HG03025 (cell line): ENCODE results near the gene CACNB4.
"Not testable (repeated sequence)": the region's sequence is repeated elsewhere in the genome, so short reads cannot be mapped to it uniquely, and the experiment has no call there.

Source experiments
- ATAC-seq: cut with Tn5 transposase; IDR thresholded peaks from one replicate; pipeline ENCODE4 v1.9.1; 2021; ENCODE audit warnings: mild to moderate bottlenecking, moderate library complexity; ENCODE audit not compliant: unreplicated experiment, low FRiP score

CACNB4 gene

DNA sequence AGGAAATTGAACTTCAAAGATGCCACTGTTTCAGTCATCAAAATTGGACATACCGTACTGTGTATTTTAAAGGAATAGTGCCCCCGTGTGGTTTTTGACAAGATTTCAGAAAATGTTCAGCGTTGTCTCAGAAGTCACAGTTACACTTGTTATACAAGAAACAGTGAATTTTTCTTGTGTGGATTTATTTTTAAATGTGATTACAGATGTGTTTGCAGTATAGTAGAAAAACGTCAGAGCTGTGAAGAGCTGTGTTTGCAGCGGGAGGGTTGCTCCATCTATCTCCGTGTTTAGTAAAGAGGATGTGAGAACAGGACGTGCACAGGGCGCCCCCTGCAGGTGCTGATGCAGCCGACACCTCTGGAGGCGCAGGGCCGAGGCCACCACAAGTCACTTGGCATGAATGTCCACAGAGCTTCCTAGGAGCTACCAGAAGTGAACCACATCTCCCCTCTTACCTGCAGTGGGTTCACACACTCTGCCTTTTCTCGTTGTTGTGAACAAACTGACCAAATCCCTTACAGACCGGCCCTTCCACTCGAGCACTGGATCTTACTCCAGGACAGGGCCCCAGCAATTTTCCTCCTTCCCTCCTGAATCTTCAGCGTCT, 73.1 kb downstream of the CACNB4 start:
- peak; percentile 88 for ATAC-seq

DNA sequence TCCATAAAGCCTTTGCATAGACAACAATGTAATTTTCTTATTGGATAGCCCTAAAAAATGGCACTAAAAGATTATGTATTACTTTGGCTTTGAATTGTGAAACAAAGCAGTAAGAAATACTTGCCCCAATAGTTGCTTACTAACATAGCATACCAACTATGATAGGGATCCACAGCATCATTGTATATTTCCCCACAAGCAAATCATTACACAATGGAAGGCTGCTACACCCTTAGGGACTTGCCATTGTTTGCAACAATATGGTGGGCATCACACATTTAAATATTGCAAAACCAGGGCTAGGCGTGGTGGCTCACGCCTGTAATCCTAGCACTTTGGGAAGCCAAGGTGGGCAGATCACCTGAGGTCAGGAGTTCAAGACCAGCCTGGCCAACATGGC, 74.4 kb downstream of the CACNB4 start:
- ATAC-seq, result no peak

DNA sequence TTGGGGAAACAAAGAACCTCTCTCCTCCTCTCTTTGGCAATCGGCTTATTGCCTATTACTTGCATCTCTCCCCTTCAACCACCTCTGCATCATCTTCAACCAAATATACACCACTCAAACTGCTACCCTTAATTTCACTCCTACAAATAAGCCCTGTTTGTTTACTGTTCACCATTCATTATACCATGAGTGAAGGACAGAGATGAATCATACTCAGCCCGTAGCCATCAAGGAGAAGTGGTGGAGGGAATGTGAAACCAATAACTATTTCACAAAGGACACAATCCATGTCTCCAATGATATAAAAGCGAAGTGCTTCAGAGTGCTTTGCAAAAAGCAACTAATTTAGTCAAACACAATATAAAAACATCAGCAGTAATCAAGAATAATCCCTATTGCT, 76.8 kb downstream of the CACNB4 start:
- ATAC-seq, result no peak

DNA sequence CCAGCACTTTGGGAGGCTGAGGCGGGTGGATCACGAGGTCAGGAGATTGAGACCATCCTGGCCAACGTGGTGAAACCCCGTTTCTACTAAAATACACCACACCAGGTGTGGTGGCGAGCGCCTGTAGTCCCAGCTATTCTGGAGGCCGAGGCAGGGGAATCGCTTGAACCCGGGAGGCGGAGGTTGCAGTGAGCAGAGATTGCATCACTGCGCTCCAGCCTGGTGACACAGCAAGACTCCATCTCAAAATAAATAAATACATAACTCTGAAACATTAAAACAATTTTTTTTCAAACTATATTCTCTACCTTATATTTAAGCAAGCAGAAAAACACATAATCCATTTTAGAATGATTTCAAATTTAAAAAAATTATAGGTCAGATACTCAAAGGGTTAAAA, 77.8 kb downstream of the CACNB4 start:
- not testable (repeated sequence) for ATAC-seq

DNA sequence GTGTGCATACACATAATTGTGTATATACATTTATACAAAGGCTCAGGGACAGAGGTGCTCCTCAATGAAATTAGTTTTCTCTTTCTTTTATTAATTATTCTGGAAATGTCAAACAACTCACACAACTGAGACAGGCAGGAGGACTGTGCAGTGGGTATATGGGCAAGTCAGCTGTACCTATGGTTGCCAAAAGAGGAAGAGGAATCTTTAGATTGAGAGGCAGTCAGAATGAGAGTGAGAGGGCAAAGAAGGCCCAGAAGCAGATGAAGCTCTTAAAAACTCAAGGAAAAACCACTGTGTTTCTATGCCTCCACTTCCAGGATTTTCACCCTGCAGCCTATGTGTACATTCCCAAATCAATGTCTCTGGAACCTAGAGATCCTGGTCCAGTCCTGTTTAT, 79.1 kb downstream of the CACNB4 start:
- ATAC-seq, result no peak

DNA sequence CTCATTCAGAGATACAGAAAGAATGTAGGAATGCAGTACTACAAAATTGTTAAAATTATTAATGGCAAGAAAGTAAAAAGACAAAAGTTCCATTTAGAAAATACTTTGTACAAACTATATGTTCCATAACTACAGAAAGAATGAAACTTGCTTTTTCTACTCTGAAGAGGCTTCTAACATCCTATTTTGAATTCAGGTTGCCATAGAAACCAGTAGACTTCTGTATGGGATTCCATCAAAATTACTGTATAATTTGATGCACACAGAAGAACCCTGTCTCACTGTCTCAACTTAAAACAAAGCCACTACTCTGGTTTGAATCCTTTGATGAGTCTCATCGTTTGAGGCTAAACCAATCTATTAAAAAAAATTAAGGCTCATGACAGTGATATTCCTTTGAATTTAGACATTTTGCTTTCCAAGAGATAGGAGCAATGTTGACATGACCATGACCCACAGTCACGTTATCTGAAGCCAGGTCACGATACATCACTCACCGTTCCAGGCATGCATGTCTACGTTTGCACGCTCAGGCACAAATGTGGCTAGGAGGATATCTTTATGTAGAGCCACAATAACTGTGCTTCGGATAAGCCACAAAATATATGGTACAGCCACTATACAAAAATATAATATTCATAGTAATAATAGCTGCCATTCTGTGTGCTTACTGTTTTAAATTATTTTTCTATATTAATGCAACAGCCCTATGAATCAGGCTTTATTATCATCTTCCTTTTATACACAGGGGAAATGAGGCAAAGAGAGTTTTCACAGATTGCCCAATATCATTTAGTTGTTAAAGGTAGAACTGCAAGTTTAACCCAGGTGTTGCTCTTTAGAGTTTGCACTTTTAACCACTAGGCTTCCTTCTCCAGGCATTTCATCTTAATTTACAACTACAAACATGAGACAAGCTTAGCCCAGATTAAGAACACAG, 82.4 kb downstream of the CACNB4 start:
- no peak for ATAC-seq

DNA sequence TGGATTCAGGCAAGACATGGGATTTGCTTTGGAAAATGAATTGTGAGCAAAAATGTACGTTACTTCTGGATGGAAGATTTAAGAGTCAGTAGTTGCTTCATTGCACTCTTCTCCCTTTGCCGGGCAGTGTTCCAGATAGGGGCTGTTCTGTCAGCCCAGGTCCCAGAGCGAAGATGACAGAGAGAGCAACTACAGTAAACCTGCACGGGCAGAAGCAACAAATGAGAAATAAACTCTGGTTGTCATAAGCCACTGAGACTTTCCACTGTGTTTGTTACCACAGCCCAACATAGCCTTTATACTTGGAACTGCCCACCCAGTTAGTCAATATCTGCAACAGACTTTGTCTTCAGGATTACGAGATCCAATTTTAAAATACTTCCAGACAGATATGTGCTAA, 83.3 kb downstream of the CACNB4 start:
- no peak for ATAC-seq

DNA sequence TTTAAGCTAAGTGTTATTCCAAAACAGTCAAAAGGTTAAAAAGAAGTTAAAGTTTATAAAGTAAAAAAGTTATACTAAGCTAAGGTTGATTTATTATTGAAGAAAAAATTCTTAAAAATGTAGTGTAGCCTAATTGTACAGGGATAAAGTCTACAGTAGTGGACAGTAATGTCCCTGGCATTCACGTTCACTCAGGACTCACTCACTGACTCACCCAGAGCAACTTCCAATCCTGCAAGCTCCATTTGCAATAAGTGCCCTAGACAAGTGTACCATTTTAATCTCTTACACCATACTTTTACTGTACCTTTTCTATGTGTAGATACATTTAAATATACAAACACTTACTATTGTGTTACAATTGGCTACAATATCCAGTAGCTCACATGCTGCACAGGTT, 86.1 kb downstream of the CACNB4 start:
- no peak for ATAC-seq

DNA sequence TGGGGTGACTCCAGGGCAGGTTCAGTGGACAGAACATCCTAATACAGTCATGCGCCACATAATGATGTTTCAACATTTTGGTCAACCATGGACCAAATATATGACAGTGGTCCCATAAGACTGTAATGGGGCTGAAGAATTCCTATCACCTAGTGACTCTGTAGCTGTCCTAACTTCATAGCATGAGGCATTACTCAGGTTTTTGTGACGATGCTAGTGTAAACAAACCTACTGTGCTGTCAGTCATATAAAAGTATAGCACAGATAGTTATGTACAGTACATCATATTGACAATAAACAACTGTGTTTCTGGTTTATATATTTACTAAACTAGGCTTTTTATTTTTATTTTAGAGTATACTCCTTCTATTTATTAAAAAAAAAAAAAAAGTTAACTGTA, 87.1 kb downstream of the CACNB4 start:
- ATAC-seq, result no peak

DNA sequence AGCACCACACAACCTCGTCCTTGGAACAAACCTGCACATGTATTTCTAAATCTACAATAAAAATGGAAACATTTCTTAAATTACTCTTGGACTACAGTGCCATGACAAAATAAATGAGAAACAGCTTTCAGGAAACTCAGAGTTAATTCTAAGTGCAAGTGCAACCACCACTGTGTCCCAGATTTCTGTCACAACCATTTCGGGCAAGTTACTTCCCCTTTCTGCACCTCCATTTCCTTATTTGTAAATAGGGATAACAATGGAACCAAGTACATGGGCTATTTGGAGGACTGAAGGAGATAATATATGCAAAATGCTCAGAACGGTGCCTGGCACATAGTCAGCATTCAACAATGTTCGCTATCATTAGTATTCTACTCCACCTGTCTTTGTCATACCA, 93.2 kb downstream of the CACNB4 start:
- ATAC-seq, result no peak

DNA sequence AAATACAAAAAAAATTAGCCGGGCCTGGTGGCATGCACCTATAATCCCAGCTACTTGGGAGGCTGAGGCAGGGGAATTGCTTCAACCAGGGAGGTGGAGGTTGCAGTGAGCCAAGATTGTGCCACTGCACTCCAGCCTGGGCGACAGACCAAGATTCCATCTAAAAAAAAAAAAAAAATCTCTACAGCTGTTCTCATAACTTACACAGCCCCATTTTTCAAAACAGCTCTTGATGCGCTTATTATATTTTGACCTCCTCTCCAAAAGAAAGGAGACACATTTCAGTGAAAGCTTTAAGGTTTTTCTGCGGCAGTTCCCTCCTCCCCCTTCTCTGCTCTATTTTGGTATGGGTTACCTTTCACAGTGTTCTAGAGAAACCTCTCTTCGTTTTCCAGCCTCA, 95.6 kb downstream of the CACNB4 start:
- ATAC-seq, result not testable (repeated sequence)

DNA sequence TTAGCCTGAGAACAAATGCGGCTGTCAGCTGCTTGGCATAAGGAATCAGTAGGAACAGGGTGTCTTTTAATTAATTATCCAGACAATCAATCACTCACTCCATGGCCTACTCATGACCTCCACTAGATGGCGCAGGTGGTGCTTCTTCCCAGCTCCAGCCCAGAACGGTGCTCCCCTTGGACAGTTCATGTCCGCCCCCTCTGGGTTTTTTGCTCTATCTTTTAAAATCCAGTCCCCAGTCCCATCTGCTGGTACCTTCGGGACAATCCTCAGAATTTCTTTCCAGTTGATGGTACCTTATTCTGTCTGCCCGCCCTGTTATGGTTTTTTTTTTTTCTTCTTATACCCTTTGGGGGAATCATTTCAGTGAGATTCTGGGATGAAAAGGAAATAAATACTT, 99.8 kb downstream of the CACNB4 start:
- no peak for ATAC-seq

DNA sequence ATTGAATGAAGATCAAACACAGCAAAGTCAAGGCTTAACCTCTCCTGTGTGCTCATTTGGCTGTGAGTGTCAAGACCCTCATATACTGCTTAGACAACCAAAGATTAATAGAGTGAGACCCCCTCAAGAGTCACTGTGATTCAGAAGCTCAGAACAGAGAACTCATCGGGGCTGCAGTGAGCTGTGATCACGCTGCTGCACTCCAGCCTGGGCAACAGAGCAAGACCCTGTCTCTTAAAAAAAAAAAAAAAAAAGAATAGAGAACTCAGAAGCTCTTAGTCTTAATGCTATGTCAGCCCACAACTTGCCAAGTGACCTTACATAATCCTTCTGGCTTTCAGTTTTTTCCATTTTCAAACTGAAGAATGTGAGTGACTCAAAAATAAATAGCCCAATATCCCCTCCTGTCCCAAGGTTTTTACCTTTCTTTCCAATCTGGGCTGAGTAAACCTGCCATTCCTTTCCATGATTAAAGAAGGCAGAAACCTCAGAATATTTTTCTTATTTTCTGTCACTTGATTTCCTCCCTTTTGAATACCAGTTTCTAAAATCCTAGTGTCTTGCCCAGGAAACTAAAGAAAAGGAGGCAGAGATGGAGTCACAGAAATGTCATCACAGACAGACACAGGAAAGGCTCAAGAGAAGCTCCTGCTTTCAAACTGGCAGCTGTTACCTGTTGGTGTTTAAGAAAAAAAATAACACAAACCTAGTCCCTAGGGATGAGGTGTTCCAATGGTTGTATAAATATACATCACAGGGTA, 102.4 kb downstream of the CACNB4 start:
- no peak for ATAC-seq

DNA sequence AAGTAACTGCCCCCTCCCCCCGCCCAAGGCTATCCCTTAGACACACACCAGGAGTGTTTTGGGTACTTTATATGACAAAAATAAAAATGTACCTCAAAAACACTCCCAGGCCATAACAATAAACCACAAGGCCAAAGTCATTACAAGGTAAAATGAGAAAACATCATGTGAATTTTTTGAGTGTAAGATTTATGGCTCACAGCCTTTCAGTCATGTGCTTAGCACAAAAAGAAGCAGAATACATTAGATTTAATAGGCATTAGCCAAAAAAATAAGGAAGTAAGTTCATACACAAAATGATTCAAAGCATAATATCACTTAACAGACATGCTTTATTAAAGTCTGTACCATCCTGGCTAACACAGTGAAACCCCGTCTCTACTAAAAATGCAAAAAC, 103.7 kb downstream of the CACNB4 start:
- ATAC-seq, result no peak

DNA sequence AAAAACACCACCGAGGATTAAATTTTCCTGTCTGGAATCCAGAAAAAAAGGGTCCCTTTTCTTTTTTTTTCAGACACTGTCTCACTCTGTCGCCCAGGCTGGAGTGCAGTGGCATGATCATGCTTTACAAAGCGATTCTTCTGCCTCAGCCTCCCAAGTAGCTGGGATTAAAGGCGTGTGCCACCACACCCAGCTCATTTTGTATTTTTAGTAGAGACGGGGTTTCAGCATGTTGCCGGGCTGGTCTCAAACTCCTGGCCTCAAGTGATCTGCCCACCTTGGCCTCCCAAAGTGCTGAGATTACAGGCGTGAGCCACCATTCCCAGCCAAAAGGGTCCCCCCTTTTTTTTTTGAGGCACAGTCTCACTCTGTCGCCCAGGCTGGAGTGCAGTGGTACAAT, 104.7 kb downstream of the CACNB4 start:
- ATAC-seq, result not testable (repeated sequence)

DNA sequence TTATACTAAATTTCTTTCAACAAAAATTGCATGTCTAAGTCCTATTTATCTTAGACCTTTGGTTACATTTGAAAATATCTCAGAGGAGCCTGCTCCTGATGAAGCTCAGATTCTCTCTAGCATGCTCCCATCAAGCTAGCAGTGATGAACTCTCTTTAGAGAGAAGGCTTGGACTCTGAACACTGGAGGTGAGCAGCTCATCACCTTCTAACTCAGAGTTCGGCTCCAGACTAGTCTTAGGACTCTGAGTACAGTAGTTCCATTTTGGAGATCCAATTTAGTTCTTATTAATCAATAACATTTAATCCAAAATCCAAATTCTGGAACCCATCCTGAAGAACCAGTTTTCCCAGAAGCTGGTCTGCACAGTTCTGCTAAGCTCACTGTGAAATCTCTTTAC, 107.8 kb downstream of the CACNB4 start:
- no peak for ATAC-seq

DNA sequence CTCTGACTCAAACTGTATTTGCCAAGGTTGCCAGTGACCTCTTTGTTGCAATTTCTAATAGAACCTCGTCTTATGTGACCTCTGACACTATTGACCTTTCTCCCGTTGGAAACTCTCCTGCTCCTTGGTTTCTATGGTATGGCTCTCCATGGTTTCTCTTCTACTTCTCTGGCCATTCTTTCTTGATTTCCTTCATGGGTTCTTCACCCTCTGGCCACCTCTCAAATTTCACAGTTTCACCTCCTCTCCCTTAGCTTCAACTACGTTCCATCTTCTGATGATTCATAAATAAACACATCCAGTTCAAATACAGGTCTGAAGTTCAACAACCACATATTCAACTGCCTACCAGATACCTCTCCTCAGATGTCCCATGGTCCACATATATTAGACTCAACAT, 109.5 kb downstream of the CACNB4 start:
- ATAC-seq, result no peak

DNA sequence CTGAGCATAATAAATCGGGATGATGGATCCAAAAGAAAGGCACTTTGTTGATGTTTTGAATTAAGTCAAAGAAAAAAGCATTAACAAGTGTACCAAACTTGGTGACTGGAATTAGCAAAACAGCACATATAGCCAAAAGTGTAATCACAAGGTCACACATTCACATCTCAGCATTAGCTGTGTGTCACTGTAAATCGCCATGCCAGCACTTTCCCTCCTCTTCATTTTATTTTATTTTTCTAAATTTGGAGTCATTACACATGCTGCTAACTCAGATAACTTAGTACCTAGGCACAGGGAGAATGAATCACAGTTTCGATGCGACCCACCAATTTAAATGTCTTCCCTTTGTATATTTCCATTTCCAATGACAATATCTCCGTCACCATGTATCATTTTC, 111.4 kb downstream of the CACNB4 start:
- ATAC-seq, result no peak

DNA sequence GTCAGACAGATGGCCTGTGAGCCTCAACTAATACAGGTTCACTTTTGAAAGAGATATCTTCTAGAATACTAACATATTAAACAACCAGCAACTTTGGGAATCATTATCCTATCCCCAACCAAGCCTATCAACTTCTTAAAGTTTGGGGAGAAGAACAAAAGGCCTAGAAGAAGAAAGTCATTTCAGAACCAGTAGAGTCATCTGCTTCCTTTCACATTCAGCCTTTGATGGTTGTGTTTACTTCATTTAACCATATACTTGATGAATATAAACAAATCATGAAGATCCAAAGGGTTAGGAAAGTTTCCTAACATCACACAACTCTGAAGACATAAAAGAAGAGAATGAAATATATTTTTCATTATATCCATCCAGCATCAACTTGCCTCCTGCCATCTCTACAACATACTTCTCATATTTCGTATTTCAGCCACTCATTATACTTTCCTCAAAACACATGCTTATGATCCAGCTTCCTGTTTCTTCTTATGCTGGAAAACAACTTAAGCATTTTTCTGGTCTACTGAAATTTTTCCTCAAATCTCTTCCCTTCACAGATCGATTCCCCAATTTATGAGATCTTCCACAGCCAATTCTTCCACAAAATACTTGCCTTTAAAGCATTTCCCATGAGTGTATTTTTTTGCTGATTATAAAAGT, 114.3 kb downstream of the CACNB4 start:
- ATAC-seq, result no peak

DNA sequence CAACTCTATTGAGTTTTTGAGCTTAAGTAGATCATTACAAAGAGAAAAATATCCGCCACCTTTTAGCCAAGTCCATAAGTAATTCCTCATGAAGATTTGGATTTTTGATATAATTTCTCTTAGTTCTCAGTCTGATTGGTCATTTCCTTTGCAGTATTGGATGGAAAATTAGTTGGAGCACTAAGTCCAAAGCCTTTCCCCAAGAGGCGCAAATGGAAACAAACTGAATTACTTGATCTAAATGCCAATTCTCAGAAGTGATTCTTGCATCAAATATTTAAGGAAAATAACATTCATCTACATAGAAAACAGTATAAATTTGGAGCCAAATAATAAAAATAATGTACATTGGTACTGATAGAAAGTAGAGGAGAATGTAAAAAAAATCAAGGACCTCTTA, 115.6 kb downstream of the CACNB4 start:
- ATAC-seq, result no peak

DNA sequence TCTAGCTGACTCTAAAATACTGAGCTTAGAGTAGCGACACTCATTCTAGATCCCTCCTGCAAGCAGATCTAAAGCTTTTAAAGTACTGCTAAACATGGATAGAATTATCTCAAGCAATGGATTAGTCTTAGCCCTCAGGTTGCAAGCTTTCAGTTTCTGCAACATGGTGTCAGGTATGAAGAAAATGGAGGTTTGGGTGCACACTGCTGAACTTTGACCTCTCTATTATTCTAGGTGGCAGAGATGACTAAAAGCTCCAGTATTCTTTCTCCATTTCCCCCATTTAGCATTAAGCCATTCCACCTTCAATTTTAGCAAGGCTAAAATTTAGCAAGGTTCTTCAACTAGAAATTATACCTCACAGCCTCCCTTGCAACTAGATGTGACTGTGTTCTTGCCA, 117.0 kb downstream of the CACNB4 start:
- ATAC-seq, result no peak
